GM19035 (cell line): ENCODE measurements around the gene TFAP2E.
"Not testable (repeated sequence)": the region's sequence is repeated elsewhere in the genome, so short reads cannot be mapped to it uniquely, and the experiment has no call there.

ENCODE experiments used
- ATAC-seq: cut with Tn5 transposase; IDR thresholded peaks from one replicate; pipeline ENCODE4 v1.9.1; 2021; ENCODE audit not compliant: unreplicated experiment

TFAP2E gene

GRCh38 chr1:35572296-35572695 lies 818 bp upstream of the TFAP2E start:
- ATAC-seq = no peak

- ATAC-seq = no peak
Observed at GRCh38 chr1:35574125-35574654, 1.1 kb downstream of the TFAP2E start.

GRCh38 chr1:35574655-35575415 lies 1.7 kb downstream of the TFAP2E start:
- ATAC-seq = no peak

GRCh38 chr1:35575416-35575958 lies 2.4 kb downstream of the TFAP2E start:
- no peak for ATAC-seq

- ATAC-seq = no peak
Observed at GRCh38 chr1:35576061-35576765, 3.1 kb downstream of the TFAP2E start.

- not testable (repeated sequence) for ATAC-seq
Observed at GRCh38 chr1:35576766-35577070, 3.6 kb downstream of the TFAP2E start.

GRCh38 chr1:35577071-35577998 lies 4.2 kb downstream of the TFAP2E start:
- no peak for ATAC-seq

GRCh38 chr1:35580949-35581388 lies 7.9 kb downstream of the TFAP2E start:
- ATAC-seq = no peak

GRCh38 chr1:35581621-35582020 lies 8.5 kb downstream of the TFAP2E start:
- not testable (repeated sequence) for ATAC-seq

GRCh38 chr1:35585281-35585680 lies 12.2 kb downstream of the TFAP2E start:
- ATAC-seq = no peak

GRCh38 chr1:35585805-35586204 lies 12.7 kb downstream of the TFAP2E start:
- ATAC-seq = not testable (repeated sequence)

GRCh38 chr1:35586808-35587207 lies 13.7 kb downstream of the TFAP2E start:
- no peak for ATAC-seq

GRCh38 chr1:35587736-35588135 lies 14.6 kb downstream of the TFAP2E start:
- no peak for ATAC-seq

- no peak for ATAC-seq
Observed at GRCh38 chr1:35588197-35588910, 15.2 kb downstream of the TFAP2E start.

- ATAC-seq = no peak
Observed at GRCh38 chr1:35589516-35590427, 16.7 kb downstream of the TFAP2E start.

- ATAC-seq = no peak
Observed at GRCh38 chr1:35590476-35591040, 17.4 kb downstream of the TFAP2E start.

- no peak for ATAC-seq
Observed at GRCh38 chr1:35591211-35591610, 18.1 kb downstream of the TFAP2E start.

GRCh38 chr1:35592991-35593769 lies 20.1 kb downstream of the TFAP2E start:
- no peak for ATAC-seq
